Kidney (tissue), 14 donors: ENCODE results near the gene ANKRD60. TPM values are rescaled to one million over a fixed set of nuclear protein-coding genes. Genes with fewer than 3 reads are reported as not detected.

Source experiments
- DNase-seq, 5 donors: peaks; one replicate each; pipeline ENCODE4 v3.0.0-alpha.2; 2013 to 2020
- FAIRE-seq: peaks from 2 replicates; lab custom pipeline; 2012; peaks lifted over from hg19 to GRCh38; lab: Jason Lieb, UNC
- H3K27ac ChIP-seq, 2 donors: one replicate each; pipeline ENCODE4 v1.7.0; 2013; ENCODE audit warnings: low read depth in 2 of 2, low read length in 2 of 2, inconsistent platforms in 1 of 2
- H3K27me3 ChIP-seq: one replicate; pipeline ENCODE4 v1.7.1; 2013; ENCODE audit warnings: low read length, inconsistent platforms; ENCODE audit not compliant: control insufficient read depth, insufficient read depth
- H3K36me3 ChIP-seq, 3 donors: one replicate each; pipeline versions ENCODE4 v1.7.0 to v1.7.1; 2013; ENCODE audit warnings: low read length in 3 of 3, control low read depth in 1 of 3, inconsistent platforms in 1 of 3; ENCODE audit not compliant: insufficient read depth in 3 of 3, control insufficient read depth in 2 of 3
- H3K4me1 ChIP-seq, 3 donors: one replicate each; pipeline versions ENCODE4 v1.7.0 to v1.7.1; 2013; ENCODE audit warnings: low read length in 3 of 3, inconsistent platforms in 1 of 3, low read depth in 1 of 3; ENCODE audit not compliant: control insufficient read depth in 2 of 3, insufficient read depth in 2 of 3
- H3K4me3 ChIP-seq, 3 donors: one replicate each; pipeline versions ENCODE4 v1.7.0 to v1.8.1; 2013; ENCODE audit warnings: low read length in 3 of 3, control low read depth in 1 of 3, inconsistent platforms in 1 of 3
- H3K9ac ChIP-seq, 3 donors: one replicate each; pipeline versions ENCODE4 v1.7.0 to v1.7.1; 2013; ENCODE audit warnings: low read length in 3 of 3, control low read depth in 1 of 3, inconsistent platforms in 1 of 3
- H3K9me3 ChIP-seq, 3 donors: one replicate each; pipeline versions ENCODE4 v1.7.0 to v1.7.1; 2013; ENCODE audit warnings: low read length in 3 of 3, control low read depth in 1 of 3, inconsistent platforms in 1 of 3; ENCODE audit not compliant: control insufficient read depth in 2 of 3, insufficient read depth in 1 of 3
- intact Hi-C: fragments of 100-400 bp; cut with DNase I; formaldehyde crosslinking; loops from one replicate; pipeline ENCODE4 v1.11.1; 2022
- polyA plus RNA-seq: library from polyadenylated mRNA; stranded (reverse); fragments of 350-450 nt; fragmentation: Illumina TruSeq; extraction: RNeasy Lipid Tissue Mini Kit (QIAGEN cat#74804); gene quantifications from one replicate; pipeline ENCODE4 v1.2.3, GENCODE V29; 2014; ENCODE audit warnings: low read depth, low replicate concordance; ENCODE audit not compliant: insufficient read depth
- total RNA-seq: library from RNA; stranded (reverse); fragmentation: NEBNext Ultra II Directional; extraction: Animal tissue kit (Norgen Biotek cat#: 25700); gene quantifications from one replicate; pipeline ENCODE4 v1.2.1, GENCODE V29; 2021
- TF ChIP-seq, protein P1 (sequence below): IDR thresholded peaks from 3 replicates; pipeline ENCODE4 v1.5.1; 2012; ENCODE audit warnings: mild to moderate bottlenecking, moderate library complexity, borderline replicate concordance; ENCODE audit not compliant: insufficient read depth; ENCODE audit errors: extremely low read depth
- donor health status: control.
- donor health status: control.
- donor health status: control.
- donor health status: control.
- donor health status: control.
- donor health status: DM: yes; HTN: yes; CAD: no.
- donor health status: Normal renal cell carcinoma (clear cell type).

Gene ANKRD60
- total and polyA plus RNA-seq, 2 donors from 2014 or later: not detected

DNA sequence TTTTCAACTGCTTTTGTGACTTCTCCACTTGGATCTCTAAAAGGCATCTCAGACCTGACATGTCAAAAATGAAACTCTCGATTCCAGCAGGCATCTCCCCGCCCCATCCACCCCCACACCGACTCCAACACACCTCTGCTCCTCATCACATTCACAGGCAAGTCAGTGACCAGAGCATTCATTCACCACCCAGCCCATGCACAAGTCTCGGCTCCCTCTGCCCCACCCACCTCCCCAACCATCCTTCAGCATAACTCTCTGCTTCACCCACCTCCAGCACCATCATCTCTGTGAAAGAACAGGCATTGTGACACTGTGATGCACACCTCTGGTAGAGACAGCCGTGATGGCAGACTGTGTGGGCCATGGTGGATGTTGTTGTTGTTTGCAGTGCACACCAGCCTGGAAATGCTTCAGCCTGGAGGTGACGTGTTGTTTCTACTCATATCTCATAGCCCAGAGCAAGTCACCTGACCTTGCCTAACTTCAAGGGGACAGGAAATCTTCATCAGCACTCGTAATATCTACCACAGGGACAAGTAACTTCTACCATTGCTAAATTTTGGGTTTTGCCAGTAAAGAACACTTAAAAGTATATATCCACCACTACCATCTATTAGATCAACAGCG, 56.5 kb downstream of the ANKRD60 start:
- TF ChIP-seq, protein P1, sequence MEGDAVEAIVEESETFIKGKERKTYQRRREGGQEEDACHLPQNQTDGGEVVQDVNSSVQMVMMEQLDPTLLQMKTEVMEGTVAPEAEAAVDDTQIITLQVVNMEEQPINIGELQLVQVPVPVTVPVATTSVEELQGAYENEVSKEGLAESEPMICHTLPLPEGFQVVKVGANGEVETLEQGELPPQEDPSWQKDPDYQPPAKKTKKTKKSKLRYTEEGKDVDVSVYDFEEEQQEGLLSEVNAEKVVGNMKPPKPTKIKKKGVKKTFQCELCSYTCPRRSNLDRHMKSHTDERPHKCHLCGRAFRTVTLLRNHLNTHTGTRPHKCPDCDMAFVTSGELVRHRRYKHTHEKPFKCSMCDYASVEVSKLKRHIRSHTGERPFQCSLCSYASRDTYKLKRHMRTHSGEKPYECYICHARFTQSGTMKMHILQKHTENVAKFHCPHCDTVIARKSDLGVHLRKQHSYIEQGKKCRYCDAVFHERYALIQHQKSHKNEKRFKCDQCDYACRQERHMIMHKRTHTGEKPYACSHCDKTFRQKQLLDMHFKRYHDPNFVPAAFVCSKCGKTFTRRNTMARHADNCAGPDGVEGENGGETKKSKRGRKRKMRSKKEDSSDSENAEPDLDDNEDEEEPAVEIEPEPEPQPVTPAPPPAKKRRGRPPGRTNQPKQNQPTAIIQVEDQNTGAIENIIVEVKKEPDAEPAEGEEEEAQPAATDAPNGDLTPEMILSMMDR: no peak
- H3K9me3 ChIP-seq: no peaks in the 10 kb centered on the region
- FAIRE-seq (no peak), DNase-seq (peak in 1 of 5 donors; percentile 7)
- no peaks in the 10 kb centered on the region for H3K36me3 ChIP-seq
- H3K9ac ChIP-seq: no peak overlapping the region
- no peaks in the 10 kb centered on the region for H3K27me3 ChIP-seq
- peaks cover 0 to 5% (median 0%) of the 10 kb centered on the region in 3 donors for H3K4me1 ChIP-seq
- intact Hi-C loops: no loop called here
- no peak overlapping the region for H3K27ac ChIP-seq
- H3K4me3 ChIP-seq: no peak overlapping the region

DNA sequence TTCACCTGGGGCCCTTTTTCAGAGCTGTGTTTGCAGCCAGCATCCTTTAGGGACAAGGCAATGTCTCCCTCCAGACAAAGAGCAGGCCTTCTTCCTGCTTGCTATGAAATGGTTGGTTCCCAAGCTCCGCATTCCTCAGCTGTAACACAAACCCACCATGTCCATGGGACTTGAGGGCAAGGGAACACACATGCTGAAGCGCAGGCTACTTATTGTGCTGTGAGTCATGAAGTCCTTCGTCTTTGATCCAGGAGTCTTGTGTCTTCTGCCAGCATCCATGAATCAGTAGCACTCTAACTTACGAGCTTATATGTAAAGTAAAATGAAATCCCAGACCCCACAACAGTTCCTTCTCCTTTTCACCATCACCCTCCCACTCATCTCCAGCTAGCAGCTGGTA, 59.0 kb downstream of the ANKRD60 start:
- H3K9ac ChIP-seq: no peak overlapping the region
- no peak for FAIRE-seq
- no peak overlapping the region for H3K4me3 ChIP-seq
- no peaks in the 10 kb centered on the region for H3K9me3 ChIP-seq
- DNase-seq: peak in 3 of 5 donors; percentile 3 to 53 (median 52)
- no peak overlapping the region for H3K27ac ChIP-seq
- no peaks in the 10 kb centered on the region for H3K4me1 ChIP-seq
- no peaks in the 10 kb centered on the region for H3K27me3 ChIP-seq
- TF ChIP-seq, protein P1: no peak
- intact Hi-C loops: no loop called here
- H3K36me3 ChIP-seq: no peaks in the 10 kb centered on the region

DNA sequence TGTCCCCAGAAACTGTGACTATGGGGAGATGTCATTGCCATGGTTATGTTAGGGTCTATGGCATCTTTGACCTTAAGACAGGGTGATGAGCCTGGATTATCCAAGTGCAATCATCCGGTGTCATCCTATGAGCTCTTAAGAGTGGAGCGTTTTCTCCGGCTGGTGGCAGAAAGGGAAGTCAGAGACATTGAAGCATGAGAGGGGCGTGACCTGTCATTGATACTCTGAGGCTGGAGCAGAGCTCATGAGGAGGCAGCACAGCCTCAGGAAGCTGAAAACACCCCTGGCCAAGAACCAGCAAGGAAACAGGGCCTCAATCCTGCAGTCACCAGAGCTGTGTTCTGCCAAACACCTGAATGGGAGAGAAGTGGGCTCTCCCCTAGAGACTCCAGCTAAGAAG, 59.6 kb downstream of the ANKRD60 start:
- intact Hi-C loops: no loop called here
- FAIRE-seq: no peak
- no peak overlapping the region for H3K9ac ChIP-seq

More for the DNA sequence above, 59.6 kb downstream of the ANKRD60 start:
- no peaks in the 10 kb centered on the region for H3K36me3 ChIP-seq
- H3K27me3 ChIP-seq: no peaks in the 10 kb centered on the region
- no peak overlapping the region for H3K27ac ChIP-seq
- no peak overlapping the region for H3K4me3 ChIP-seq
- TF ChIP-seq, protein P1: no peak
- DNase-seq: peak in 3 of 5 donors; percentile 66 to 81 (median 72)
- H3K9me3 ChIP-seq: no peaks in the 10 kb centered on the region
- H3K4me1 ChIP-seq: no peaks in the 10 kb centered on the region
